Measurements from ENCODE around the gene CD99L2. TPM values are rescaled to one million over a fixed set of nuclear protein-coding genes. Genes with fewer than 3 reads are reported as not detected.

Gene CD99L2
- total and polyA plus RNA-seq, 10 of the 15 experiments (the other 5 are each of a cell fraction or from before 2014, with no cell fraction given): 1.1 to 22.9 (median 13.0) TPM

- in situ Hi-C loops (cut with MboI): loop anchor here (5.0 to 25.0 kb wide), 2 partner anchors 231 to 916 kb away; partner anchors contain the start of gene PRRG3
- SMC1A ChIA-PET (ENCODE audit: uncharacterized antibody, unreplicated experiment): interaction anchor here (5.1 kb wide), 1 partner anchor 311 kb away, joined by 40 read pairs; no protein-coding TSS in a partner anchor
- H3K9me3 ChIP-seq (replicated peaks; ENCODE audit: control insufficient read depth, insufficient read depth, low read length): no peaks in the 10 kb centered on the region
- CTCF ChIA-PET: interaction anchor here (1.4 to 8.1 kb wide), 3 partner anchors 7 to 630 kb away, joined by 4 to 95 read pairs (median 7); no protein-coding TSS in a partner anchor
- POLR2A ChIA-PET: no interaction called here
- no peaks in the 10 kb centered on the region for H3K27me3 ChIP-seq (replicated peaks in 1 of 2; ENCODE audit: control insufficient read depth in 2 of 2, insufficient read depth in 2 of 2, low read length in 1 of 2)
- H4K20me1 ChIP-seq (ENCODE audit: control insufficient read depth, insufficient read depth): no peaks in the 10 kb centered on the region; the same call in 1 of the 2 replicates
- H3K36me3 ChIP-seq (ENCODE audit: control insufficient read depth in 2 of 2, insufficient read depth in 2 of 2, low read length in 1 of 2): no peaks in the 10 kb centered on the region; a peak in 1 of 4 replicates
- DNase-seq (ENCODE audit: low read depth, low spot score) (no peak), ATAC-seq (no peak), FAIRE-seq (no peak)
- no peak overlapping the region for H3K4me2 ChIP-seq (ENCODE audit: control insufficient read depth, insufficient read depth)
- H3K4me1 ChIP-seq (ENCODE audit: control insufficient read depth, insufficient read depth, low read length): no peaks in the 10 kb centered on the region
- no peaks in the 10 kb centered on the region for H3K79me2 ChIP-seq (ENCODE audit: control insufficient read depth, insufficient read depth, low read length)
- no peak overlapping the region for H2AFZ ChIP-seq (ENCODE audit: control insufficient read depth, low read depth, low read length)
- intact Hi-C loops (cut with micrococcal nuclease; ENCODE audit: unreplicated experiment): loop anchor here (5.0 to 10.0 kb wide), 2 partner anchors 214 to 911 kb away; partner anchors contain the start of gene HMGB3
- H3K4me3 ChIP-seq: no peak overlapping the region
- no TSS peak for BruUV-seq (replicated peaks)
- RAD21 ChIA-PET (ENCODE audit: unreplicated experiment): interaction anchor here (2.5 kb wide), 1 partner anchor 312 kb away, joined by 43 read pairs; no protein-coding TSS in a partner anchor
- H3K27ac ChIP-seq (ENCODE audit: control insufficient read depth, insufficient read depth): no peak overlapping the region
- H3K9ac ChIP-seq (ENCODE audit: control insufficient read depth, insufficient read depth, low read length): no peak overlapping the region
- 72% methylated on average over 16 of the region's 16 CpGs for WGBS (ENCODE audit: insufficient coverage, insufficient replicate concordance, low lambda C conversion rate, missing lambda C conversion rate)
- no peak for TF ChIP-seq BACH1 (IDR thresholded peaks at IDR 0.05; ENCODE audit: borderline replicate concordance)
- no peak for TF ChIP-seq SUZ12 (IDR thresholded peaks at IDR 0.05; ENCODE audit: unreplicated experiment)
- no peak for TF ChIP-seq ZNF217 (IDR thresholded peaks at IDR 0.05)
- TF ChIP-seq ATF3 (IDR thresholded peaks at IDR 0.05; ENCODE audit: borderline replicate concordance, extremely low read depth, low read depth, low read length): no peak
- no peak for TF ChIP-seq RAD21 (IDR thresholded peaks at IDR 0.05; ENCODE audit: insufficient read depth, low read depth, low read length)
- no peak for TF ChIP-seq ZNF592 (IDR thresholded peaks at IDR 0.05)
- TF ChIP-seq MYC (IDR thresholded peaks at IDR 0.05; ENCODE audit: insufficient read depth, insufficient read length, insufficient replicate concordance, low read length, severe bottlenecking): no peak
- no peak for TF ChIP-seq BMI1 (IDR thresholded peaks at IDR 0.05; ENCODE audit: borderline replicate concordance)
- TF ChIP-seq CTCF (IDR thresholded peaks at IDR 0.05 in 2 of 3, conservative IDR thresholded peaks at IDR 0.05 in 1 of 3; ENCODE audit: control insufficient read depth in 2 of 3, extremely low read depth in 1 of 3, insufficient read depth in 1 of 3, low read depth in 3 of 3, low read length in 3 of 3): no peak
- TF ChIP-seq KAT2A (conservative IDR thresholded peaks at IDR 0.05; ENCODE audit: control insufficient read depth, low read depth, low read length): no peak
- TF ChIP-seq BRCA1 (IDR thresholded peaks at IDR 0.05; ENCODE audit: low read depth, low read length): no peak
- no peak for TF ChIP-seq KLF5 (IDR thresholded peaks at IDR 0.05; ENCODE audit: partially characterized antibody)
- no peak for TF ChIP-seq MYB (IDR thresholded peaks at IDR 0.05; ENCODE audit: borderline replicate concordance, low read depth, low read length)
Measured at GRCh38 chrX:150771116-150771515, 127.4 kb downstream of the CD99L2 start.

Data from GM12878 (cell line).